SU-DHL-6 (cell line): Measurements from ENCODE around the gene S100G.

Experiments
- H2AFZ ChIP-seq: fragments of 200-600 bp; sonication (generic); 2 replicates; pipeline ENCODE4 v1.6.1; 2014; ENCODE audit warnings: low read depth, mild to moderate bottlenecking, moderate library complexity, mixed read lengths, antibody characterized with exemption, low read length; ENCODE audit not compliant: severe bottlenecking
- H3F3A ChIP-seq: fragments of 200-600 bp; shearing (Covaris generic); 2 replicates; pipeline ENCODE4 v1.6.0; 2016; ENCODE audit warnings: antibody characterized with exemption, mild to moderate bottlenecking; ENCODE audit not compliant: insufficient read depth
- H3K27ac ChIP-seq: fragments of 200-600 bp; sonication (generic); 2 replicates; pipeline ENCODE4 v1.5.1; 2016; ENCODE audit warnings: low read depth, mild to moderate bottlenecking, low read length, moderate library complexity, mixed read lengths
- H3K27me3 ChIP-seq: fragments of 200-600 bp; sonication (generic), shearing (Covaris generic); 2 replicates; pipeline ENCODE4 v1.6.0; 2014; ENCODE audit warnings: mild to moderate bottlenecking, low read length
- H3K36me3 ChIP-seq: fragments of 200-600 bp; sonication (generic); 2 replicates; pipeline ENCODE4 v1.6.1; 2014; ENCODE audit warnings: mild to moderate bottlenecking, low read length, mixed read lengths
- H3K4me2 ChIP-seq: fragments of 300-600, 200-600 bp; shearing (Covaris generic), sonication (generic); 2 replicates; pipeline ENCODE4 v1.6.0; 2014; ENCODE audit warnings: low read length, low read depth, mild to moderate bottlenecking; ENCODE audit not compliant: poor library complexity, severe bottlenecking
- H3K4me3 ChIP-seq: fragments of 200-600 bp; sonication (generic); 2 replicates; pipeline ENCODE4 v1.5.1; 2014; ENCODE audit warnings: antibody characterized with exemption, low read length, mild to moderate bottlenecking, mixed read lengths; ENCODE audit not compliant: insufficient read depth, poor library complexity, severe bottlenecking
- H3K79me2 ChIP-seq: fragments of 200-600 bp; sonication (generic); 2 replicates; pipeline ENCODE4 v1.6.1; 2014; ENCODE audit warnings: mild to moderate bottlenecking, low read length, moderate library complexity; ENCODE audit not compliant: insufficient read depth
- H3K9ac ChIP-seq: fragments of 200-600 bp; sonication (generic); 2 replicates; pipeline ENCODE4 v1.7.0; 2014; ENCODE audit warnings: mild to moderate bottlenecking, low read length
- H3K9me2 ChIP-seq: fragments of 200-600 bp; sonication (generic); replicated peaks from 2 replicates; pipeline ENCODE4 v1.6.1; 2014; ENCODE audit warnings: low read length; ENCODE audit not compliant: insufficient read depth
- H3K9me3 ChIP-seq: fragments of 200-600 bp; sonication (generic); 2 replicates; pipeline ENCODE4 v1.6.1; 2014; ENCODE audit warnings: low read length, mixed read lengths; ENCODE audit not compliant: insufficient read depth
- H4K20me1 ChIP-seq: fragments of 200-600 bp; sonication (generic); 2 replicates; pipeline ENCODE4 v1.6.1; 2014; ENCODE audit warnings: low read depth, mild to moderate bottlenecking, antibody characterized with exemption, low read length, moderate library complexity, mixed read lengths
- CTCF ChIP-seq: fragments of 200-600 bp; sonication (generic); IDR thresholded peaks from one replicate; pipeline ENCODE4 v1.5.1; 2017; ENCODE audit warnings: antibody characterized with exemption, mild to moderate bottlenecking, low read length, moderate library complexity; ENCODE audit not compliant: insufficient read depth, poor library complexity, severe bottlenecking
- EZH2phosphoT487 ChIP-seq: fragments of 200-600 bp; sonication (generic), shearing (Covaris generic); conservative IDR thresholded peaks from 2 replicates; pipeline ENCODE4 v1.6.1; 2018; ENCODE audit warnings: mild to moderate bottlenecking, antibody characterized with exemption, low read length, moderate library complexity, mixed read lengths

Gene S100G

GRCh38 chrX:16646366-16647138 is 3.4 kb upstream of the S100G start:
- H3K4me2 ChIP-seq: no peak overlapping the region
- no peak overlapping the region for H3K9ac ChIP-seq
- no peaks in the 10 kb centered on the region for H3K9me2 ChIP-seq
- H3K36me3 ChIP-seq: no peaks in the 10 kb centered on the region
- no peak overlapping the region for H2AFZ ChIP-seq
- no peak overlapping the region for H3K4me3 ChIP-seq
- TF ChIP-seq CTCF (no peak), EZH2phosphoT487 (no peak)
- no peaks in the 10 kb centered on the region for H3F3A ChIP-seq
- H3K79me2 ChIP-seq: no peaks in the 10 kb centered on the region
- no peak overlapping the region for H3K27ac ChIP-seq
- H4K20me1 ChIP-seq: no peaks in the 10 kb centered on the region
- H3K27me3 ChIP-seq: no peaks in the 10 kb centered on the region
- H3K9me3 ChIP-seq: no peaks in the 10 kb centered on the region

GRCh38 chrX:16651391-16652024 is 1.6 kb downstream of the S100G start:
- H3F3A ChIP-seq: no peaks in the 10 kb centered on the region
- no peaks in the 10 kb centered on the region for H3K9me3 ChIP-seq
- H4K20me1 ChIP-seq: no peaks in the 10 kb centered on the region
- no peaks in the 10 kb centered on the region for H3K36me3 ChIP-seq
- no peaks in the 10 kb centered on the region for H3K27me3 ChIP-seq
- no peak overlapping the region for H2AFZ ChIP-seq
- no peak overlapping the region for H3K4me2 ChIP-seq
- no peaks in the 10 kb centered on the region for H3K9me2 ChIP-seq
- no peaks in the 10 kb centered on the region for H3K79me2 ChIP-seq
- TF ChIP-seq CTCF (no peak), EZH2phosphoT487 (no peak)
- no peak overlapping the region for H3K9ac ChIP-seq
- no peak overlapping the region for H3K27ac ChIP-seq
- no peak overlapping the region for H3K4me3 ChIP-seq

GRCh38 chrX:16653424-16653823 is 3.5 kb downstream of the S100G start:
- Histone ChIP-seq H3K9ac (no peak overlapping the region), H3K27me3 (no peaks in the 10 kb centered on the region), H3K79me2 (no peaks in the 10 kb centered on the region), H3K4me3 (no peak overlapping the region), H3K4me2 (no peak overlapping the region), H3K27ac (no peak overlapping the region), H3F3A (no peaks in the 10 kb centered on the region), H4K20me1 (no peaks in the 10 kb centered on the region), H3K9me3 (no peaks in the 10 kb centered on the region), H3K9me2 (no peaks in the 10 kb centered on the region), H2AFZ (no peak overlapping the region), H3K36me3 (no peaks in the 10 kb centered on the region)
- TF ChIP-seq CTCF: no peak
- TF ChIP-seq EZH2phosphoT487: no peak
